Esophagus mucosa (tissue), 1 donor: Measurements from ENCODE around the gene TOMM22. TPM values are rescaled to one million over a fixed set of nuclear protein-coding genes. Genes with fewer than 3 reads are reported as not detected.

Experiments used
- ATAC-seq: fragments of 200-7000 bp; cut with Tn5 transposase; one replicate; pipeline ENCODE4 v1.9.1; 2020
- total RNA-seq: library from RNA; stranded (reverse); gene quantifications from one replicate; pipeline ENCODE4 v1.2.4, GENCODE V29; 2023
- donor health status: DM: yes; HTN: yes; CAD: no.

Gene TOMM22
- total RNA-seq, 1 donor from 2014 or later: 90.9 TPM

DNA sequence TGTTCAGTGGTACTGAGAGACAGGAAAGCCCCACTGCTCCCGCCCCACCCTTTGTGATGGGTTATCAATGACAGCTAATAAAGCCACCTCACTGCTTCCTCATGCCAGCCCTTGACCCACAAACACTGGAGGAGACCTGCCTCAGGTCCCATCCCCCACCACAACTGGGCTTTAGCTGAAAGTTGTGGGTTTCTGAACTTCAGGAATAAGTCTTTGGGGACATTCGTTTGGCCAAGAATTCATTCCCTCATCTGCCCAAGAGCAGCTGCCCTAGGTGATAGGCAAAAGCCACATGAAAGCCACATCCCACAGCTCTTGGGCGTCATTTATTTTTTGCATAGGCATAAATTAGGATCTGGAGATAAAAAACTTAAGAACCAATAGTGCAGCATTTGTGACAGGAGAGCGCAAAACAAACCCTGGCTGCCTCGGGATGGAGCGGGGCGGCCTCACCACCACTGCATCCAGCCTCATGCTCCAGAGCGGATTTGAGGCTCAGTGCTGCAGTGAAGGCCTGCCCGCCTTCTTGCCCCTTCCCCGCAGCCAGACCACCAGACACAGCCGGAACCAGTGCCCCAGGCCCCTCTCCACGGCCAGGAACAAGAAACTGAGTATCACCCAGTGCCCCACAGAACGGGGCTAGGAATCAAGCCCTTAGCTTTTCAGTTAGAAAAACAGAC, 52.8 kb downstream of the TOMM22 start:
- ATAC-seq: no peak

Other genes starting within 250 kb of the TOMM22 start
- gene KCNJ4, start 226.8 kb upstream of the TOMM22 start, total RNA-seq: not detected
- 3.2 TPM for gene KDELR3, start 213.9 kb upstream of the TOMM22 start, total RNA-seq
- 183 TPM for gene DDX17, start 175.6 kb upstream of the TOMM22 start, total RNA-seq
- gene DMC1, start 111.8 kb upstream of the TOMM22 start, total RNA-seq: 1.1 TPM
- gene FAM227A, start 25.6 kb upstream of the TOMM22 start, total RNA-seq: 0.72 TPM
- 18.4 TPM for gene CBY1, start 25.3 kb upstream of the TOMM22 start, total RNA-seq
- gene JOSD1, start 19.0 kb downstream of the TOMM22 start, total RNA-seq: 25.6 TPM
- gene GTPBP1, start 24.0 kb downstream of the TOMM22 start, total RNA-seq: 20.0 TPM
- 94.2 TPM for gene SUN2, start 74.0 kb downstream of the TOMM22 start, total RNA-seq
- gene DNAL4, start 112.2 kb downstream of the TOMM22 start, total RNA-seq: 13.2 TPM
- gene NPTXR, start 162.1 kb downstream of the TOMM22 start, total RNA-seq: 0.44 TPM
- gene CBX6, start 190.3 kb downstream of the TOMM22 start, total RNA-seq: 5.6 TPM